ENCODE data around the gene ADCK1. TPM values are rescaled to one million over a fixed set of nuclear protein-coding genes. Genes with fewer than 3 reads are reported as not detected.
"Not testable (repeated sequence)": the region's sequence is repeated elsewhere in the genome, so short reads cannot be mapped to it uniquely, and the experiment has no call there.

The ADCK1 gene
- total RNA-seq, 1 donor from 2014 or later, result 7.7 TPM

GRCh38 chr14:77812028-77812427 lies 12.1 kb downstream of the ADCK1 start:
- peaks cover 2% of the 10 kb centered on the region for H3K36me3 Mint-ChIP-seq (ENCODE audit: low read depth)
- TF ChIP-seq CTCF (IDR thresholded peaks at IDR 0.05), result no peak
- no peak for DNase-seq (ENCODE audit: low spot score)

GRCh38 chr14:77812682-77813081 lies 12.8 kb downstream of the ADCK1 start:
- H3K9me3 Mint-ChIP-seq (ENCODE audit: low read depth); H3K4me1 Mint-ChIP-seq (ENCODE audit: low read depth); H3K27me3 Mint-ChIP-seq (ENCODE audit: low read depth); H3K36me3 Mint-ChIP-seq (ENCODE audit: low read depth); H3K27ac Mint-ChIP-seq (ENCODE audit: unreplicated experiment); DNase-seq (ENCODE audit: low spot score); H3K4me3 Mint-ChIP-seq (ENCODE audit: unreplicated experiment): not testable (repeated sequence)

More at GRCh38 chr14:77812028-77812427, 12.1 kb downstream of the ADCK1 start:
- no peaks in the 10 kb centered on the region for H3K27me3 Mint-ChIP-seq (ENCODE audit: low read depth)
- H3K27ac Mint-ChIP-seq (ENCODE audit: unreplicated experiment), result no peak overlapping the region
- H3K9me3 Mint-ChIP-seq (ENCODE audit: low read depth), result no peaks in the 10 kb centered on the region
- no peak overlapping the region for H3K4me3 Mint-ChIP-seq (ENCODE audit: unreplicated experiment)
- no peaks in the 10 kb centered on the region for H3K4me1 Mint-ChIP-seq (ENCODE audit: low read depth)

- Mint-ChIP-seq H3K4me1 (ENCODE audit: low read depth) (no peaks in the 10 kb centered on the region), H3K4me3 (ENCODE audit: unreplicated experiment) (no peak overlapping the region), H3K27ac (ENCODE audit: unreplicated experiment) (no peak overlapping the region), H3K9me3 (ENCODE audit: low read depth) (no peaks in the 10 kb centered on the region), H3K27me3 (ENCODE audit: low read depth) (no peaks in the 10 kb centered on the region), H3K36me3 (ENCODE audit: low read depth) (peaks cover 12% of the 10 kb centered on the region)
- no peak for DNase-seq (ENCODE audit: low spot score)
- TF ChIP-seq CTCF (IDR thresholded peaks at IDR 0.05), result no peak
These were observed 22.4 kb downstream of the ADCK1 start for GRCh38 chr14:77822307-77822706.

GRCh38 chr14:77822741-77823140 lies 22.8 kb downstream of the ADCK1 start:
- Mint-ChIP-seq H3K36me3 (ENCODE audit: low read depth) (peaks cover 12% of the 10 kb centered on the region), H3K27me3 (ENCODE audit: low read depth) (no peaks in the 10 kb centered on the region), H3K4me1 (ENCODE audit: low read depth) (no peaks in the 10 kb centered on the region), H3K4me3 (ENCODE audit: unreplicated experiment) (no peak overlapping the region), H3K27ac (ENCODE audit: unreplicated experiment) (no peak overlapping the region), H3K9me3 (ENCODE audit: low read depth) (no peaks in the 10 kb centered on the region)
- no peak for TF ChIP-seq CTCF (IDR thresholded peaks at IDR 0.05)
- no peak for DNase-seq (ENCODE audit: low spot score)

GRCh38 chr14:77823378-77823777 lies 23.5 kb downstream of the ADCK1 start:
- Mint-ChIP-seq H3K9me3 (ENCODE audit: low read depth) (no peaks in the 10 kb centered on the region), H3K36me3 (ENCODE audit: low read depth) (peaks cover 12% of the 10 kb centered on the region), H3K27me3 (ENCODE audit: low read depth) (no peaks in the 10 kb centered on the region), H3K27ac (ENCODE audit: unreplicated experiment) (no peak overlapping the region), H3K4me1 (ENCODE audit: low read depth) (no peaks in the 10 kb centered on the region), H3K4me3 (ENCODE audit: unreplicated experiment) (no peak overlapping the region)
- TF ChIP-seq CTCF (IDR thresholded peaks at IDR 0.05), result no peak
- no peak for DNase-seq (ENCODE audit: low spot score)

GRCh38 chr14:77825895-77826519 lies 26.1 kb downstream of the ADCK1 start:
- H3K9me3 Mint-ChIP-seq (ENCODE audit: low read depth), result no peaks in the 10 kb centered on the region
- peaks cover 17% of the 10 kb centered on the region for H3K36me3 Mint-ChIP-seq (ENCODE audit: low read depth)
- no peak for TF ChIP-seq CTCF (IDR thresholded peaks at IDR 0.05)
- H3K4me1 Mint-ChIP-seq (ENCODE audit: low read depth), result no peaks in the 10 kb centered on the region
- no peak overlapping the region for H3K27ac Mint-ChIP-seq (ENCODE audit: unreplicated experiment)
- no peaks in the 10 kb centered on the region for H3K27me3 Mint-ChIP-seq (ENCODE audit: low read depth)
- DNase-seq (ENCODE audit: low spot score), result no peak
- H3K4me3 Mint-ChIP-seq (ENCODE audit: unreplicated experiment), result no peak overlapping the region
